Esophagus squamous epithelium (tissue), 4 donors: ENCODE data around the gene PRKCZ.

Experiments
- CTCF ChIP-seq, 6 experiments: fragments of 450-650 bp in 4 of 6; fragments of 200-600 bp in 2 of 6; sonication (generic) in 2 of 6; IDR thresholded peaks; one replicate each; pipeline ENCODE4 v1.5.1; 2016 to 2019; ENCODE audit warnings: antibody characterized with exemption in 6 of 6, mild to moderate bottlenecking in 4 of 6, moderate library complexity in 4 of 6
- POLR2A ChIP-seq, 4 donors: fragments of 450-650 bp; IDR thresholded peaks; one replicate each; pipeline ENCODE4 v1.6.1; 2017; ENCODE audit warnings: antibody characterized with exemption in 4 of 4, mild to moderate bottlenecking in 4 of 4, moderate library complexity in 3 of 4

GRCh38 chr1:2230781-2231531, 180.7 kb downstream of the PRKCZ start:
- TF ChIP-seq CTCF (IDR thresholded peaks at IDR 0.05) (no peak), POLR2A (IDR thresholded peaks at IDR 0.05) (peak in 1 of 4 donors; percentile 17)
